ENCODE results near the gene TGFBR2. TPM values are rescaled to one million over a fixed set of nuclear protein-coding genes. Genes with fewer than 3 reads are reported as not detected.

The TGFBR2 gene
- total and polyA plus RNA-seq, 2 of the 13 experiments (the other 11 are each of a cell fraction or from before 2014, with no cell fraction given): 82.2 to 187 TPM

DNA sequence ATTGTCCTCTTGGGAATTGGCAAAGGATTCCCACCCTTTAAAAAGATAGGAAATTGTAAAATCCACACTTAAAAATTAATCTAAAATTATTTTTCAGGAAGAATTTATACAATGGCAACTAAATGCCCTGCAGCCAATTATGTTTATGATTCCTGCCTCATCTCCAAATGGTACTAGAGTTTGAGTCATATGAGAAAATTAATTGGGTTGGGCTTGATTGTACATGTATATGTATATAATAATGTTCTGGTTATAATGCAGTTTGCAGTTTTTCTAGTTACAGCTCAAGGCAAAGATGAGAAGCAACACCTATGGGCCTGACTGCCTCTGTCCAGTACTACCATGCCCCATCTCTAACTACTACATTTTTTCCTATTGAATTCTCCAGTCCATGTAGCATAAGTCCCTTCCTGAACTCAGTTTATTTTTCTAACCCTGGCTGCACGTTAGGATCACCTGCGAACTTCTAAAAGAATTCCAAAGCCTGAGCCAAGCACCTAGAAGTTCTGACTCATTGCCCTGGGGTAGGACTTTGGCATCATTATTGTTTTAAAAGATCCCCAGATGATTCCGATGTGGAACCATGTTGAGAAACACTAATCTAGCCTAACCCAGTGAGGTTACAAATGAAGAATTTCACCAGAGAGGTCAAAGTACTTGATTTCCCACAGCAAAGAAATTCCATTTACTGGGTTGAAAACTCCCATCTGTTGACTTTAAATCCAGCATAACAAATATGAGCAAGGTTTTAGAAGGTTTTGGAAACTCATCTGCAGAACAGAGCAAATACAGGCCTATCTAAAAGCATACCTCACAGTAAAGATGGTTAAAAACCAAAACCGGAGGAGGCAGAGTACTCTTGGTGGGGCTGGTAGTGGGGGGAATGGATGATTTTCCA lies 19.4 kb downstream of the TGFBR2 start (continued):
- TF ChIP-seq, protein P1, sequence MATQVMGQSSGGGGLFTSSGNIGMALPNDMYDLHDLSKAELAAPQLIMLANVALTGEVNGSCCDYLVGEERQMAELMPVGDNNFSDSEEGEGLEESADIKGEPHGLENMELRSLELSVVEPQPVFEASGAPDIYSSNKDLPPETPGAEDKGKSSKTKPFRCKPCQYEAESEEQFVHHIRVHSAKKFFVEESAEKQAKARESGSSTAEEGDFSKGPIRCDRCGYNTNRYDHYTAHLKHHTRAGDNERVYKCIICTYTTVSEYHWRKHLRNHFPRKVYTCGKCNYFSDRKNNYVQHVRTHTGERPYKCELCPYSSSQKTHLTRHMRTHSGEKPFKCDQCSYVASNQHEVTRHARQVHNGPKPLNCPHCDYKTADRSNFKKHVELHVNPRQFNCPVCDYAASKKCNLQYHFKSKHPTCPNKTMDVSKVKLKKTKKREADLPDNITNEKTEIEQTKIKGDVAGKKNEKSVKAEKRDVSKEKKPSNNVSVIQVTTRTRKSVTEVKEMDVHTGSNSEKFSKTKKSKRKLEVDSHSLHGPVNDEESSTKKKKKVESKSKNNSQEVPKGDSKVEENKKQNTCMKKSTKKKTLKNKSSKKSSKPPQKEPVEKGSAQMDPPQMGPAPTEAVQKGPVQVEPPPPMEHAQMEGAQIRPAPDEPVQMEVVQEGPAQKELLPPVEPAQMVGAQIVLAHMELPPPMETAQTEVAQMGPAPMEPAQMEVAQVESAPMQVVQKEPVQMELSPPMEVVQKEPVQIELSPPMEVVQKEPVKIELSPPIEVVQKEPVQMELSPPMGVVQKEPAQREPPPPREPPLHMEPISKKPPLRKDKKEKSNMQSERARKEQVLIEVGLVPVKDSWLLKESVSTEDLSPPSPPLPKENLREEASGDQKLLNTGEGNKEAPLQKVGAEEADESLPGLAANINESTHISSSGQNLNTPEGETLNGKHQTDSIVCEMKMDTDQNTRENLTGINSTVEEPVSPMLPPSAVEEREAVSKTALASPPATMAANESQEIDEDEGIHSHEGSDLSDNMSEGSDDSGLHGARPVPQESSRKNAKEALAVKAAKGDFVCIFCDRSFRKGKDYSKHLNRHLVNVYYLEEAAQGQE (IDR thresholded peaks at IDR 0.05; ENCODE audit: borderline replicate concordance in 1 of 2, low read depth in 1 of 2, low read length in 2 of 2): peak in 1 of 2 experiments; percentile 49; a peak in 1 of 4 replicates
- TF ChIP-seq, protein P2, sequence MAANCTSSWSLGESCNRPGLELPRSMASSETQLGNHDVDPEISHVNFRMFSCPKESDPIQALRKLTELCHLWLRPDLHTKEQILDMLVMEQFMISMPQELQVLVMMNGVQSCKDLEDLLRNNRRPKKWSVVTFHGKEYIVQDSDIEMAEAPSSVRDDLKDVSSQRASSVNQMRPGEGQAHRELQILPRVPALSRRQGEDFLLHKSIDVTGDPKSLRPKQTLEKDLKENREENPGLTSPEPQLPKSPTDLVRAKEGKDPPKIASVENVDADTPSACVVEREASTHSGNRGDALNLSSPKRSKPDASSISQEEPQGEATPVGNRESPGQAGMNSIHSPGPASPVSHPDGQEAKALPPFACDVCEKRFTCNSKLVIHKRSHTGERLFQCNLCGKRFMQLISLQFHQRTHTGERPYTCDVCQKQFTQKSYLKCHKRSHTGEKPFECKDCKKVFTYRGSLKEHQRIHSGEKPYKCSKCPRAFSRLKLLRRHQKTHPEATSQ (CRISPR knock-in tag; IDR thresholded peaks at IDR 0.05; ENCODE audit: borderline replicate concordance): peak; percentile 46; the same call in 1 of the 2 replicates
- TF ChIP-seq TCF7L2 (IDR thresholded peaks at IDR 0.05; ENCODE audit: low read depth, low read length) (peak; percentile 69), TARDBP (CRISPR knock-in tag; IDR thresholded peaks at IDR 0.05) (peak; percentile 78), FOSL1 (CRISPR knock-in tag; IDR thresholded peaks at IDR 0.05; ENCODE audit: borderline replicate concordance) (peak; percentile 64; the same call in 1 of the 2 replicates), TBX3 (IDR thresholded peaks at IDR 0.05; ENCODE audit: borderline replicate concordance) (peak; percentile 66; the same call in 1 of the 2 replicates), ARNTL (CRISPR knock-in tag; IDR thresholded peaks at IDR 0.05) (0 out of 2 replicates have a peak, but pooled peaks have one; percentile 23), ZNF629 (CRISPR knock-in tag; conservative IDR thresholded peaks at IDR 0.05) (0 out of 2 replicates have a peak, but pooled peaks have one; percentile 34), PHF20 (CRISPR knock-in tag; IDR thresholded peaks at IDR 0.05) (no peak)
- TF ChIP-seq, protein P3, sequence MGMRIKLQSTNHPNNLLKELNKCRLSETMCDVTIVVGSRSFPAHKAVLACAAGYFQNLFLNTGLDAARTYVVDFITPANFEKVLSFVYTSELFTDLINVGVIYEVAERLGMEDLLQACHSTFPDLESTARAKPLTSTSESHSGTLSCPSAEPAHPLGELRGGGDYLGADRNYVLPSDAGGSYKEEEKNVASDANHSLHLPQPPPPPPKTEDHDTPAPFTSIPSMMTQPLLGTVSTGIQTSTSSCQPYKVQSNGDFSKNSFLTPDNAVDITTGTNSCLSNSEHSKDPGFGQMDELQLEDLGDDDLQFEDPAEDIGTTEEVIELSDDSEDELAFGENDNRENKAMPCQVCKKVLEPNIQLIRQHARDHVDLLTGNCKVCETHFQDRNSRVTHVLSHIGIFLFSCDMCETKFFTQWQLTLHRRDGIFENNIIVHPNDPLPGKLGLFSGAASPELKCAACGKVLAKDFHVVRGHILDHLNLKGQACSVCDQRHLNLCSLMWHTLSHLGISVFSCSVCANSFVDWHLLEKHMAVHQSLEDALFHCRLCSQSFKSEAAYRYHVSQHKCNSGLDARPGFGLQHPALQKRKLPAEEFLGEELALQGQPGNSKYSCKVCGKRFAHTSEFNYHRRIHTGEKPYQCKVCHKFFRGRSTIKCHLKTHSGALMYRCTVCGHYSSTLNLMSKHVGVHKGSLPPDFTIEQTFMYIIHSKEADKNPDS (CRISPR knock-in tag; IDR thresholded peaks at IDR 0.05): no peak
- TF ChIP-seq, protein P4, sequence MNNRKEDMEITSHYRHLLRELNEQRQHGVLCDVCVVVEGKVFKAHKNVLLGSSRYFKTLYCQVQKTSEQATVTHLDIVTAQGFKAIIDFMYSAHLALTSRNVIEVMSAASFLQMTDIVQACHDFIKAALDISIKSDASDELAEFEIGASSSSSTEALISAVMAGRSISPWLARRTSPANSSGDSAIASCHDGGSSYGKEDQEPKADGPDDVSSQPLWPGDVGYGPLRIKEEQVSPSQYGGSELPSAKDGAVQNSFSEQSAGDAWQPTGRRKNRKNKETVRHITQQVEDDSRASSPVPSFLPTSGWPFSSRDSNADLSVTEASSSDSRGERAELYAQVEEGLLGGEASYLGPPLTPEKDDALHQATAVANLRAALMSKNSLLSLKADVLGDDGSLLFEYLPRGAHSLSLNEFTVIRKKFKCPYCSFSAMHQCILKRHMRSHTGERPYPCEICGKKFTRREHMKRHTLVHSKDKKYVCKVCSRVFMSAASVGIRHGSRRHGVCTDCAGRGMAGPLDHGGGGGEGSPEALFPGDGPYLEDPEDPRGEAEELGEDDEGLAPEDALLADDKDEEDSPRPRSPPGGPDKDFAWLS (CRISPR knock-in tag; IDR thresholded peaks at IDR 0.05; ENCODE audit: borderline replicate concordance): no peak
- TF ChIP-seq, protein P5, sequence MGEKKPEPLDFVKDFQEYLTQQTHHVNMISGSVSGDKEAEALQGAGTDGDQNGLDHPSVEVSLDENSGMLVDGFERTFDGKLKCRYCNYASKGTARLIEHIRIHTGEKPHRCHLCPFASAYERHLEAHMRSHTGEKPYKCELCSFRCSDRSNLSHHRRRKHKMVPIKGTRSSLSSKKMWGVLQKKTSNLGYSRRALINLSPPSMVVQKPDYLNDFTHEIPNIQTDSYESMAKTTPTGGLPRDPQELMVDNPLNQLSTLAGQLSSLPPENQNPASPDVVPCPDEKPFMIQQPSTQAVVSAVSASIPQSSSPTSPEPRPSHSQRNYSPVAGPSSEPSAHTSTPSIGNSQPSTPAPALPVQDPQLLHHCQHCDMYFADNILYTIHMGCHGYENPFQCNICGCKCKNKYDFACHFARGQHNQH (CRISPR knock-in tag; IDR thresholded peaks at IDR 0.05): peak; percentile 30

All from HepG2 (cell line).